Activated CD4-positive, alpha-beta T cell treated with anti-CD3 and anti-CD28 coated beads, Interleukin-2, amount 50 U/mL, for 24 hours (primary cell): Measurements from ENCODE around the gene GCC2.
"Not testable (repeated sequence)": the region's sequence is repeated elsewhere in the genome, so short reads cannot be mapped to it uniquely, and the experiment has no call there.

ENCODE experiments used
- DNase-seq, 2 donors: peaks; one replicate each; pipeline ENCODE4 v3.0.0-alpha.2; 2020; ENCODE audit warnings: low read depth in 1 of 2, low spot score in 1 of 2

Gene GCC2

GRCh38 chr2:108436976-108437375 is 12.0 kb upstream of the GCC2 start:
- DNase-seq = no peak

- no peak for DNase-seq
Measured at GRCh38 chr2:108441712-108442111, 7.3 kb upstream of the GCC2 start.

- DNase-seq = no peak
Measured at GRCh38 chr2:108444941-108445840, 3.8 kb upstream of the GCC2 start.

- DNase-seq = no peak
Measured at GRCh38 chr2:108446703-108447102, 2.3 kb upstream of the GCC2 start.

GRCh38 chr2:108447947-108448677 is 894 bp upstream of the GCC2 start:
- no peak for DNase-seq

- peak in 1 of 2 donors; percentile 18 for DNase-seq
Measured at GRCh38 chr2:108449410-108450130, 564 bp downstream of the GCC2 start.

- DNase-seq = no peak
Measured at GRCh38 chr2:108450863-108451262, 1.9 kb downstream of the GCC2 start.

- no peak for DNase-seq
Measured at GRCh38 chr2:108451976-108452375, 3.0 kb downstream of the GCC2 start.

GRCh38 chr2:108453530-108453929 is 4.5 kb downstream of the GCC2 start:
- DNase-seq = not testable (repeated sequence)

- no peak for DNase-seq
Measured at GRCh38 chr2:108454440-108454839, 5.4 kb downstream of the GCC2 start.

GRCh38 chr2:108455571-108455970 is 6.6 kb downstream of the GCC2 start:
- DNase-seq = no peak

GRCh38 chr2:108458082-108458481 is 9.1 kb downstream of the GCC2 start:
- DNase-seq = no peak

GRCh38 chr2:108459441-108459840 is 10.4 kb downstream of the GCC2 start:
- no peak for DNase-seq

GRCh38 chr2:108460345-108461037 is 11.5 kb downstream of the GCC2 start:
- no peak for DNase-seq

- DNase-seq = no peak
Measured at GRCh38 chr2:108477099-108477498, 28.1 kb downstream of the GCC2 start.

- DNase-seq = no peak
Measured at GRCh38 chr2:108485253-108485652, 36.2 kb downstream of the GCC2 start.

GRCh38 chr2:108490506-108491122 is 41.6 kb downstream of the GCC2 start:
- DNase-seq = no peak

- no peak for DNase-seq
Measured at GRCh38 chr2:108491848-108492247, 42.8 kb downstream of the GCC2 start.

- DNase-seq = no peak
Measured at GRCh38 chr2:108492364-108492763, 43.4 kb downstream of the GCC2 start.

- not testable (repeated sequence) for DNase-seq
Measured at GRCh38 chr2:108496167-108496566, 47.2 kb downstream of the GCC2 start.

GRCh38 chr2:108507620-108508019 is 58.6 kb downstream of the GCC2 start:
- not testable (repeated sequence) for DNase-seq
